Ishikawa (cell line): Measurements from ENCODE around the gene CDK16.

Experiments
- CEBPB ChIP-seq: IDR thresholded peaks from 2 replicates; pipeline ENCODE4 v1.6.1; 2012
- CREB1 ChIP-seq: IDR thresholded peaks from 2 replicates; pipeline ENCODE4 v1.6.1; 2012; ENCODE audit warnings: low read depth
- EGR1 ChIP-seq: IDR thresholded peaks from 2 replicates; pipeline ENCODE4 v1.6.1; 2012
- EP300 ChIP-seq: IDR thresholded peaks from 2 replicates; pipeline ENCODE4 v1.6.1; 2012; ENCODE audit warnings: borderline replicate concordance
- FOXM1 ChIP-seq: IDR thresholded peaks from 2 replicates; pipeline ENCODE4 v1.6.1; 2012; ENCODE audit warnings: low read depth, borderline replicate concordance
- MAX ChIP-seq: IDR thresholded peaks from 2 replicates; pipeline ENCODE4 v1.6.1; 2012
- NFIC ChIP-seq: IDR thresholded peaks from 2 replicates; pipeline ENCODE4 v1.6.1; 2012
- RAD21 ChIP-seq: IDR thresholded peaks from 2 replicates; pipeline ENCODE4 v1.6.1; 2012; ENCODE audit warnings: low read depth
- REST ChIP-seq: IDR thresholded peaks from 2 replicates; pipeline ENCODE4 v1.6.1; 2012; ENCODE audit warnings: low read depth, mild to moderate bottlenecking
- TAF1 ChIP-seq: IDR thresholded peaks from 2 replicates; pipeline ENCODE4 v1.6.1; 2012; ENCODE audit warnings: low read depth, mild to moderate bottlenecking
- TCF12 ChIP-seq: IDR thresholded peaks from 2 replicates; pipeline ENCODE4 v1.6.1; 2012; ENCODE audit warnings: low read depth
- TEAD4 ChIP-seq: IDR thresholded peaks from 2 replicates; pipeline ENCODE4 v1.6.1; 2012
- USF1 ChIP-seq: IDR thresholded peaks from 2 replicates; pipeline ENCODE4 v1.6.1; 2012
- YY1 ChIP-seq: IDR thresholded peaks from 2 replicates; pipeline ENCODE4 v1.6.1; 2012; ENCODE audit warnings: low read depth
- ZBTB7A ChIP-seq: IDR thresholded peaks from 2 replicates; pipeline ENCODE4 v1.6.1; 2012; ENCODE audit warnings: low read depth

Gene CDK16

GRCh38 chrX:47240619-47241018 is 22.1 kb downstream of the CDK16 start:
- TF ChIP-seq CEBPB (no peak), ZBTB7A (no peak), FOXM1 (no peak), EP300 (no peak), MAX (no peak), RAD21 (no peak), YY1 (no peak), NFIC (no peak), TAF1 (no peak), TEAD4 (no peak), TCF12 (no peak), REST (no peak), CREB1 (no peak)

GRCh38 chrX:47241201-47242011 is 22.9 kb downstream of the CDK16 start:
- no peak for TF ChIP-seq MAX
- TF ChIP-seq EP300 = no peak
- no peak for TF ChIP-seq ZBTB7A
- no peak for TF ChIP-seq TCF12
- no peak for TF ChIP-seq RAD21
- no peak for TF ChIP-seq TEAD4
- TF ChIP-seq TAF1 = no peak
- no peak for TF ChIP-seq NFIC
- no peak for TF ChIP-seq EGR1
- no peak for TF ChIP-seq YY1
- no peak for TF ChIP-seq USF1
- TF ChIP-seq FOXM1 = no peak
- TF ChIP-seq CREB1 = no peak
- TF ChIP-seq REST = no peak
- TF ChIP-seq CEBPB = no peak

- TF ChIP-seq TAF1 = no peak
- no peak for TF ChIP-seq TCF12
- TF ChIP-seq EP300 = no peak
- no peak for TF ChIP-seq USF1
- TF ChIP-seq YY1 = no peak
- TF ChIP-seq RAD21 = no peak
- TF ChIP-seq CEBPB = no peak
- no peak for TF ChIP-seq TEAD4
- TF ChIP-seq CREB1 = no peak
- TF ChIP-seq EGR1 = no peak
- TF ChIP-seq NFIC = no peak
- TF ChIP-seq MAX = no peak
- TF ChIP-seq FOXM1 = no peak
- no peak for TF ChIP-seq REST
- TF ChIP-seq ZBTB7A = no peak
These were observed 23.8 kb downstream of the CDK16 start for GRCh38 chrX:47242321-47242720.

GRCh38 chrX:47243351-47243750 is 24.9 kb downstream of the CDK16 start:
- TF ChIP-seq USF1 (no peak), ZBTB7A (no peak), CEBPB (no peak), CREB1 (no peak), RAD21 (no peak), TCF12 (no peak), EP300 (no peak), MAX (no peak), YY1 (no peak), REST (no peak), NFIC (no peak), TEAD4 (no peak), TAF1 (no peak), EGR1 (no peak), FOXM1 (no peak)
